ENCODE results near the gene PBRM1. TPM values are rescaled to one million over a fixed set of nuclear protein-coding genes. Genes with fewer than 3 reads are reported as not detected.

The PBRM1 gene
- total and polyA plus RNA-seq, 2 of the 8 experiments (the other 6 are each of a cell fraction or from before 2014, with no cell fraction given), result 19.3 to 65.8 TPM

DNA sequence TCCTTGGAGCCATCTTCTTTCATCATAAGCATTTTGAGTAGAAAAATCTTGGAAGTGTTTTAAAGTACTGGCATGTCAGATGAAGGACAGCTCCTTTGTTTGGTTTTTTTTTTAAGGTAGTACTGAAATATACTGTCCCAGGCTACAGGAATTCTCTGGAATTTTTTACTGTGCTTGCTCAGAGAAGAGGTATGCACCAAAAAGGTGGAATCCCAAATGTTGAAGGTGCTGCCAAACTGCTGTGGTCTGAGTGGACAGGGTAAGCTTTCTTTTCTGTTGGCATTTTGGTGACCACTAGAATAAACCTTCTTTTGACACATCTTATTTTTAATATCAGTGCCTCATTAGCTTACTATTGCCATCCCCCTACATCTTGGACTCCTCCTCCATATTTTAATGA lies 7.4 kb upstream of the PBRM1 start (continued):
- TF ChIP-seq, protein P1, sequence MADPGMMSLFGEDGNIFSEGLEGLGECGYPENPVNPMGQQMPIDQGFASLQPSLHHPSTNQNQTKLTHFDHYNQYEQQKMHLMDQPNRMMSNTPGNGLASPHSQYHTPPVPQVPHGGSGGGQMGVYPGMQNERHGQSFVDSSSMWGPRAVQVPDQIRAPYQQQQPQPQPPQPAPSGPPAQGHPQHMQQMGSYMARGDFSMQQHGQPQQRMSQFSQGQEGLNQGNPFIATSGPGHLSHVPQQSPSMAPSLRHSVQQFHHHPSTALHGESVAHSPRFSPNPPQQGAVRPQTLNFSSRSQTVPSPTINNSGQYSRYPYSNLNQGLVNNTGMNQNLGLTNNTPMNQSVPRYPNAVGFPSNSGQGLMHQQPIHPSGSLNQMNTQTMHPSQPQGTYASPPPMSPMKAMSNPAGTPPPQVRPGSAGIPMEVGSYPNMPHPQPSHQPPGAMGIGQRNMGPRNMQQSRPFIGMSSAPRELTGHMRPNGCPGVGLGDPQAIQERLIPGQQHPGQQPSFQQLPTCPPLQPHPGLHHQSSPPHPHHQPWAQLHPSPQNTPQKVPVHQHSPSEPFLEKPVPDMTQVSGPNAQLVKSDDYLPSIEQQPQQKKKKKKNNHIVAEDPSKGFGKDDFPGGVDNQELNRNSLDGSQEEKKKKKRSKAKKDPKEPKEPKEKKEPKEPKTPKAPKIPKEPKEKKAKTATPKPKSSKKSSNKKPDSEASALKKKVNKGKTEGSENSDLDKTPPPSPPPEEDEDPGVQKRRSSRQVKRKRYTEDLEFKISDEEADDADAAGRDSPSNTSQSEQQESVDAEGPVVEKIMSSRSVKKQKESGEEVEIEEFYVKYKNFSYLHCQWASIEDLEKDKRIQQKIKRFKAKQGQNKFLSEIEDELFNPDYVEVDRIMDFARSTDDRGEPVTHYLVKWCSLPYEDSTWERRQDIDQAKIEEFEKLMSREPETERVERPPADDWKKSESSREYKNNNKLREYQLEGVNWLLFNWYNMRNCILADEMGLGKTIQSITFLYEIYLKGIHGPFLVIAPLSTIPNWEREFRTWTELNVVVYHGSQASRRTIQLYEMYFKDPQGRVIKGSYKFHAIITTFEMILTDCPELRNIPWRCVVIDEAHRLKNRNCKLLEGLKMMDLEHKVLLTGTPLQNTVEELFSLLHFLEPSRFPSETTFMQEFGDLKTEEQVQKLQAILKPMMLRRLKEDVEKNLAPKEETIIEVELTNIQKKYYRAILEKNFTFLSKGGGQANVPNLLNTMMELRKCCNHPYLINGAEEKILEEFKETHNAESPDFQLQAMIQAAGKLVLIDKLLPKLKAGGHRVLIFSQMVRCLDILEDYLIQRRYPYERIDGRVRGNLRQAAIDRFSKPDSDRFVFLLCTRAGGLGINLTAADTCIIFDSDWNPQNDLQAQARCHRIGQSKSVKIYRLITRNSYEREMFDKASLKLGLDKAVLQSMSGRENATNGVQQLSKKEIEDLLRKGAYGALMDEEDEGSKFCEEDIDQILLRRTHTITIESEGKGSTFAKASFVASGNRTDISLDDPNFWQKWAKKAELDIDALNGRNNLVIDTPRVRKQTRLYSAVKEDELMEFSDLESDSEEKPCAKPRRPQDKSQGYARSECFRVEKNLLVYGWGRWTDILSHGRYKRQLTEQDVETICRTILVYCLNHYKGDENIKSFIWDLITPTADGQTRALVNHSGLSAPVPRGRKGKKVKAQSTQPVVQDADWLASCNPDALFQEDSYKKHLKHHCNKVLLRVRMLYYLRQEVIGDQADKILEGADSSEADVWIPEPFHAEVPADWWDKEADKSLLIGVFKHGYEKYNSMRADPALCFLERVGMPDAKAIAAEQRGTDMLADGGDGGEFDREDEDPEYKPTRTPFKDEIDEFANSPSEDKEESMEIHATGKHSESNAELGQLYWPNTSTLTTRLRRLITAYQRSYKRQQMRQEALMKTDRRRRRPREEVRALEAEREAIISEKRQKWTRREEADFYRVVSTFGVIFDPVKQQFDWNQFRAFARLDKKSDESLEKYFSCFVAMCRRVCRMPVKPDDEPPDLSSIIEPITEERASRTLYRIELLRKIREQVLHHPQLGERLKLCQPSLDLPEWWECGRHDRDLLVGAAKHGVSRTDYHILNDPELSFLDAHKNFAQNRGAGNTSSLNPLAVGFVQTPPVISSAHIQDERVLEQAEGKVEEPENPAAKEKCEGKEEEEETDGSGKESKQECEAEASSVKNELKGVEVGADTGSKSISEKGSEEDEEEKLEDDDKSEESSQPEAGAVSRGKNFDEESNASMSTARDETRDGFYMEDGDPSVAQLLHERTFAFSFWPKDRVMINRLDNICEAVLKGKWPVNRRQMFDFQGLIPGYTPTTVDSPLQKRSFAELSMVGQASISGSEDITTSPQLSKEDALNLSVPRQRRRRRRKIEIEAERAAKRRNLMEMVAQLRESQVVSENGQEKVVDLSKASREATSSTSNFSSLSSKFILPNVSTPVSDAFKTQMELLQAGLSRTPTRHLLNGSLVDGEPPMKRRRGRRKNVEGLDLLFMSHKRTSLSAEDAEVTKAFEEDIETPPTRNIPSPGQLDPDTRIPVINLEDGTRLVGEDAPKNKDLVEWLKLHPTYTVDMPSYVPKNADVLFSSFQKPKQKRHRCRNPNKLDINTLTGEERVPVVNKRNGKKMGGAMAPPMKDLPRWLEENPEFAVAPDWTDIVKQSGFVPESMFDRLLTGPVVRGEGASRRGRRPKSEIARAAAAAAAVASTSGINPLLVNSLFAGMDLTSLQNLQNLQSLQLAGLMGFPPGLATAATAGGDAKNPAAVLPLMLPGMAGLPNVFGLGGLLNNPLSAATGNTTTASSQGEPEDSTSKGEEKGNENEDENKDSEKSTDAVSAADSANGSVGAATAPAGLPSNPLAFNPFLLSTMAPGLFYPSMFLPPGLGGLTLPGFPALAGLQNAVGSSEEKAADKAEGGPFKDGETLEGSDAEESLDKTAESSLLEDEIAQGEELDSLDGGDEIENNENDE (IDR thresholded peaks at IDR 0.05; ENCODE audit: insufficient replicate concordance, low read length), result no peak
- no peak for TF ChIP-seq CHD1 (IDR thresholded peaks at IDR 0.05; ENCODE audit: low read depth, low read length)
- TF ChIP-seq RFX5 (IDR thresholded peaks at IDR 0.05; ENCODE audit: borderline replicate concordance, low read depth, low read length), result no peak

All from H1 (cell line).